Omental fat pad (tissue), 4 donors: ENCODE data around the gene TMEM273. TPM values are rescaled to one million over a fixed set of nuclear protein-coding genes. Genes with fewer than 3 reads are reported as not detected.

Experiments
- ATAC-seq: fragments of 150-250 bp; one replicate; pipeline ENCODE4 v1.9.1; 2016; ENCODE audit warnings: mild to moderate bottlenecking, moderate library complexity; ENCODE audit not compliant: low FRiP score
- DNase-seq: peaks from one replicate; pipeline ENCODE4 v3.0.0-alpha.2; 2019; ENCODE audit warnings: low spot score
- CTCF ChIP-seq, 3 donors: fragments of 450-650 bp; IDR thresholded peaks; one replicate each; pipeline ENCODE4 v1.5.1; 2016 to 2017; ENCODE audit warnings: antibody characterized with exemption in 3 of 3, mild to moderate bottlenecking in 3 of 3, moderate library complexity in 2 of 3
- total RNA-seq, 4 donors: library from RNA; depleted of rRNA; stranded (reverse); fragments of >200 nt; gene quantifications; one replicate each; pipeline ENCODE4 v1.1.0, GENCODE V29; 2016

Gene TMEM273
- total RNA-seq, 4 donors from 2014 or later = 12.2 to 74.4 (median 34.1) TPM

DNA sequence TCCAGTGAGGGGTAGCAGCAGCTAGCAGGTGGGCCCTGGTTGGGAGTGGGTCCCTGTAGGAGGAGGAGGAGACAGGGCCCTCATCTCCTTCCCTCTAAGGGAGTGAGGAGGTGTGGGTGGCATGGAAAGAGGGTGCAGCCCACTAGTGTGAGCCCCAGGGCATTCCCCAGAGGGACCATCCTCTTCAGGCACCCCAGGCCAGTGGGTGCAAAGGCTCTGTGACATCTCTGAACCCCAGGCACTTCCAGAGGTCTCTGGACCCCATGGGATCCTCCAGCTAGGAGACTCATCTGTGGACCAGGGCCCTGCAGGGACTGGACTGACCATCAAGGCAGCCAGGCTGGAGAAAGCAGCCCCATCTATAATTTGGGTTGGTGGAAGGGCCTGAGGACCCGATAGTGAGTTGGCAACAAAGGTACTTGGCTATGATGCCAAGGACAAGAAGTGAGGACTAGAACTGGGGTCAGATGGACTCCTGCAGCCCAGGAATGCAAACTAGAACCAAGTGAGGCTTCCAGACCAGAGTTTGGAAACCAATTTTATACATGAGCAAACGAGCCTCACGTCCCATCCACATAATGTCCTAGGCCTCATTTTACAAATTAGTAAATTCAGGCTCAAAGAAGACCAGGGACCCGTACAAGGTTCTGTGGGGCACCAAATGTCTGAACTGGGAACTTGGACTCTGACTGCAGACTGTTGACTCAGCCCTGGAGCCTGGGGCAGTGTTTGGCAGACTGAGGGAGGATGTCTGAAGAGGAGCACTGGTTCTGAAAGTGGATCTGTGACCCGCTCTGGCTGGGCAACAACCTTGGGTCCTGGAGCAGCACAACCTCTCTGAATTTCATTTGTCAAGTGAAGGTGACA is 71.4 kb downstream of the TMEM273 start:
- DNase-seq (no peak), ATAC-seq (no peak)
- TF ChIP-seq CTCF (IDR thresholded peaks at IDR 0.05) = no peak

DNA sequence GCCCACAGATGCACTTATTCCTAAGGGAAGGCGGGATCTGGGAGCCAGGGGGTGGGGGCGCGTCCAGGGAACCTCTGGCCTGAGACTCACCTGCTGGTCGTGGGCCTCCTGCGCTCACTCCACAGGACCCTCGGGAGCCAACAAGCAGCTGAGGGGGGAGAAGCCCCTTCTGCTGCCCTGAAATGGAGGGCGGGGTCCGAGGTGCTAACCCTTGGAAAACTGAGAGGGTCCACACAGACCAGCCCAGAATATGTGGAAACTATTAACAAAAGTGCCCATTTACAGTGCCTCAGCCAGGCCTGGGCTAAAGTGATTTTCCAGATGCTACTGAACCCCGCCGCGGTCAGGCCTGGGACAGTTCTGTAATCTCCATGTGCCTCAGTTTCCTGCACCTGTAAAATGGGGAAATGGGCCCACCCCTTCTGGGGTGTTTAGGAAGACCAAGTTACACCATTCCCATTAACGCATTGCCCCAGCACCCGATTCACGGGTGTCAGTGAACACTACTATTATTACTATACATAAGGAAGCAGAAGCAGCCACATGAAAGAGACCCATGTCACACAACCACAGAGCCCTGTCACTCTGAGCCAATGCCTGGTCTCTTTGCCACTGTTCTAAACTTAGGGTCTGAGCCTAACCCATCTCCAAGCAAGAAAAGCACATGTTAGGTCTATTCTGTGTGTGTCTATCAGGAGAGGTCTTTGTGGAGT is 72.2 kb downstream of the TMEM273 start:
- no peak for TF ChIP-seq CTCF (IDR thresholded peaks at IDR 0.05)
- no peak for ATAC-seq
- no peak for DNase-seq

- ATAC-seq (peak; percentile 78), DNase-seq (no peak)
- no peak for TF ChIP-seq CTCF (IDR thresholded peaks at IDR 0.05)
Observed at GRCh38 chr10:49115015-49115795, 73.0 kb downstream of the TMEM273 start, which contains the start of gene VSTM4. Gene VSTM4 (minus strand): TSS chr10:49115522. CDS start chr10:49115485, 37 bp downstream.

DNA sequence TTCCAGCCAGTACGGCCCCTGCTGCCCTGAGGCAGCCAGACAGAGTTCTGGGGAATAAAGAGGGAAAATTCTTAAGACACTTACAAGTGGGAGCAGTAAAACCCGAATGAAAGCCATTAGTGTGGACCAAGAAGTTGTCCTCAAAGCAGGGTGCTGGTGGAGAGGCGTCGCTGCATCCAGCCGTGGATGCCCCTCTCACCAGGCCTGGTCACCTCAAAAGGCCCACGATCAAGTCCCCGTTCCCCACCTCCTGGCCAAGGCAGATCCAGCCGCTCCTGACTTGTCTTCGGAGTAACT is 73.5 kb downstream of the TMEM273 start:
- ATAC-seq (no peak), DNase-seq (no peak)
- no peak for TF ChIP-seq CTCF (IDR thresholded peaks at IDR 0.05)

- DNase-seq (no peak), ATAC-seq (no peak)
- TF ChIP-seq CTCF (IDR thresholded peaks at IDR 0.05) = no peak
Observed at GRCh38 chr10:49113741-49114141, 74.5 kb downstream of the TMEM273 start.

GRCh38 chr10:49112851-49113250 is 75.3 kb downstream of the TMEM273 start:
- DNase-seq (no peak), ATAC-seq (no peak)
- TF ChIP-seq CTCF (IDR thresholded peaks at IDR 0.05) = no peak
